ENCODE measurements around the gene TSNAX.

DNA sequence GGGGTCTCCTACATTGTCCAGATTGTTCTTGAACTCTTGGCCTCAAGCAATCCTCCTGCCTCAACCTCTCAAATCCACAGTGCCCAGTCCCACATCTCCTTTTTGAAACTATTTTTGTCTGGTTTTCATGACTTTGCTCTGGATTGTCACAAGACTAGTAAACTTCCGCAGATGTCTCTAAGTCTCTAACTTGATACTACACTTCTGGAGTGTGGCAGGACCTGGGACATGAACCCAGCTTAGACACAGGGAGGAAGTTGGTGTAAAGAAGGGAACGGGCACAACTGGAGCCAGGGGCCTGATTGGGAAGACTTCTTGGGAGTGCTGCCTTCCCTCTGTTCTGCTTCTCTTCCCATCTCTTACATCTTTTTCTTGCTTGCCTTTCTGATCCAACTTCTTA lies 81.9 kb downstream of the TSNAX start:
- TF ChIP-seq CEBPB (IDR thresholded peaks at IDR 0.05; ENCODE audit: low read depth, low read length): no peak
- TF ChIP-seq, protein P1, sequence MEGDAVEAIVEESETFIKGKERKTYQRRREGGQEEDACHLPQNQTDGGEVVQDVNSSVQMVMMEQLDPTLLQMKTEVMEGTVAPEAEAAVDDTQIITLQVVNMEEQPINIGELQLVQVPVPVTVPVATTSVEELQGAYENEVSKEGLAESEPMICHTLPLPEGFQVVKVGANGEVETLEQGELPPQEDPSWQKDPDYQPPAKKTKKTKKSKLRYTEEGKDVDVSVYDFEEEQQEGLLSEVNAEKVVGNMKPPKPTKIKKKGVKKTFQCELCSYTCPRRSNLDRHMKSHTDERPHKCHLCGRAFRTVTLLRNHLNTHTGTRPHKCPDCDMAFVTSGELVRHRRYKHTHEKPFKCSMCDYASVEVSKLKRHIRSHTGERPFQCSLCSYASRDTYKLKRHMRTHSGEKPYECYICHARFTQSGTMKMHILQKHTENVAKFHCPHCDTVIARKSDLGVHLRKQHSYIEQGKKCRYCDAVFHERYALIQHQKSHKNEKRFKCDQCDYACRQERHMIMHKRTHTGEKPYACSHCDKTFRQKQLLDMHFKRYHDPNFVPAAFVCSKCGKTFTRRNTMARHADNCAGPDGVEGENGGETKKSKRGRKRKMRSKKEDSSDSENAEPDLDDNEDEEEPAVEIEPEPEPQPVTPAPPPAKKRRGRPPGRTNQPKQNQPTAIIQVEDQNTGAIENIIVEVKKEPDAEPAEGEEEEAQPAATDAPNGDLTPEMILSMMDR (conservative IDR thresholded peaks at IDR 0.05; ENCODE audit: low read depth, low read length): no peak
- TF ChIP-seq MXI1 (IDR thresholded peaks at IDR 0.05; ENCODE audit: borderline replicate concordance, low read depth, low read length): no peak

All from IMR-90 (cell line).